ENCODE results near the gene PKP4. TPM values are rescaled to one million over a fixed set of nuclear protein-coding genes. Genes with fewer than 3 reads are reported as not detected.
"Not testable (repeated sequence)": the region's sequence is repeated elsewhere in the genome, so short reads cannot be mapped to it uniquely, and the experiment has no call there.

The PKP4 gene
- total and polyA plus RNA-seq, 2 donors from 2014 or later, result 120 to 243 TPM

- Histone ChIP-seq H3K4me3 (ENCODE audit: low read length in 3 of 3) (no peak overlapping the region), H3K9me3 (ENCODE audit: control insufficient read depth in 2 of 3, insufficient read depth in 1 of 3, low read length in 3 of 3) (no peaks in the 10 kb centered on the region), H3K27ac (ENCODE audit: low read depth in 2 of 2, low read length in 2 of 2) (no peak overlapping the region), H3K4me1 (ENCODE audit: control insufficient read depth in 2 of 3, insufficient read depth in 2 of 3, low read depth in 1 of 3, low read length in 3 of 3) (peaks cover 0 to 16% (median 6%) of the 10 kb centered on the region in 3 donors), H3K9ac (ENCODE audit: low read length in 3 of 3) (no peak overlapping the region), H3K27me3 (ENCODE audit: control insufficient read depth, insufficient read depth, low read length) (no peaks in the 10 kb centered on the region), H3K36me3 (ENCODE audit: control insufficient read depth in 2 of 3, insufficient read depth in 3 of 3, low read length in 3 of 3) (no peaks in the 10 kb centered on the region)
- intact Hi-C loops (cut with DNase I), result loop anchor here (10.0 kb wide), 1 partner anchor 280 kb away; no protein-coding TSS in a partner anchor
- TF ChIP-seq CTCF (IDR thresholded peaks at IDR 0.05; ENCODE audit: borderline replicate concordance, extremely low read depth, insufficient read depth), result peak; percentile 42
- FAIRE-seq (no peak), DNase-seq (no peak)
Measured at GRCh38 chr2:158464426-158465281, 7.9 kb downstream of the PKP4 start.

- no peak for DNase-seq
- peaks cover 0 to 5% (median 2%) of the 10 kb centered on the region in 3 donors for H3K36me3 ChIP-seq (ENCODE audit: control insufficient read depth in 2 of 3, insufficient read depth in 3 of 3, low read length in 3 of 3)
- H3K4me1 ChIP-seq (ENCODE audit: control insufficient read depth in 2 of 3, insufficient read depth in 2 of 3, low read depth in 1 of 3, low read length in 3 of 3), result no peaks in the 10 kb centered on the region
- FAIRE-seq, result no peak
- no peak for TF ChIP-seq CTCF (IDR thresholded peaks at IDR 0.05; ENCODE audit: borderline replicate concordance, extremely low read depth, insufficient read depth)
- no peaks in the 10 kb centered on the region for H3K27me3 ChIP-seq (ENCODE audit: control insufficient read depth, insufficient read depth, low read length)
- H3K27ac ChIP-seq (ENCODE audit: low read depth in 2 of 2, low read length in 2 of 2), result no peak overlapping the region
- intact Hi-C loops (cut with DNase I), result loop anchor here (10.0 kb wide), 1 partner anchor 278 kb away; no protein-coding TSS in a partner anchor
- H3K4me3 ChIP-seq (ENCODE audit: low read length in 3 of 3), result no peak overlapping the region
- H3K9me3 ChIP-seq (ENCODE audit: control insufficient read depth in 2 of 3, insufficient read depth in 1 of 3, low read length in 3 of 3), result no peaks in the 10 kb centered on the region
- no peak overlapping the region for H3K9ac ChIP-seq (ENCODE audit: low read length in 3 of 3)
Measured at GRCh38 chr2:158467248-158467647, 10.5 kb downstream of the PKP4 start.

GRCh38 chr2:158472829-158473228 lies 16.1 kb downstream of the PKP4 start:
- H3K9ac ChIP-seq (ENCODE audit: low read length in 3 of 3); DNase-seq; H3K27me3 ChIP-seq (ENCODE audit: control insufficient read depth, insufficient read depth, low read length); H3K27ac ChIP-seq (ENCODE audit: low read depth in 2 of 2, low read length in 2 of 2); H3K4me3 ChIP-seq (ENCODE audit: low read length in 3 of 3); intact Hi-C loops (cut with DNase I); H3K4me1 ChIP-seq (ENCODE audit: control insufficient read depth in 2 of 3, insufficient read depth in 2 of 3, low read depth in 1 of 3, low read length in 3 of 3); FAIRE-seq; H3K9me3 ChIP-seq (ENCODE audit: control insufficient read depth in 2 of 3, insufficient read depth in 1 of 3, low read length in 3 of 3): not testable (repeated sequence)
- peaks cover 0 to 12% (median 4%) of the 10 kb centered on the region in 3 donors for H3K36me3 ChIP-seq (ENCODE audit: control insufficient read depth in 2 of 3, insufficient read depth in 3 of 3, low read length in 3 of 3)

- H3K27me3 ChIP-seq (ENCODE audit: control insufficient read depth, insufficient read depth, low read length); H3K27ac ChIP-seq (ENCODE audit: low read depth in 2 of 2, low read length in 2 of 2); H3K9me3 ChIP-seq (ENCODE audit: control insufficient read depth in 2 of 3, insufficient read depth in 1 of 3, low read length in 3 of 3); intact Hi-C loops (cut with DNase I); H3K4me1 ChIP-seq (ENCODE audit: control insufficient read depth in 2 of 3, insufficient read depth in 2 of 3, low read depth in 1 of 3, low read length in 3 of 3); H3K4me3 ChIP-seq (ENCODE audit: low read length in 3 of 3); FAIRE-seq; H3K9ac ChIP-seq (ENCODE audit: low read length in 3 of 3); DNase-seq: not testable (repeated sequence)
- peaks cover 0 to 13% (median 4%) of the 10 kb centered on the region in 3 donors for H3K36me3 ChIP-seq (ENCODE audit: control insufficient read depth in 2 of 3, insufficient read depth in 3 of 3, low read length in 3 of 3)
Measured at GRCh38 chr2:158473300-158473699, 16.5 kb downstream of the PKP4 start.
